HepG2 (cell line): ENCODE results near the gene OGFR. TPM values are rescaled to one million over a fixed set of nuclear protein-coding genes. Genes with fewer than 3 reads are reported as not detected.

Experiments
- ATAC-seq: fragments of 200-7000 bp; cut with Tn5 transposase; 3 replicates; pipeline ENCODE4 v1.9.1; 2020; ENCODE audit warnings: mild to moderate bottlenecking, moderate library complexity
- BruUV-seq: library from RNA; stranded (reverse); fragments of 400-500 nt; replicated peaks from 2 replicates; lab custom pipeline; 2021; lab: Mats Ljungman, UMichigan
- CTCF ChIA-PET: fragments of 300-600 bp; formaldehyde crosslinking; extraction: SDS; loops from one replicate; lab custom pipeline; 2021; ENCODE audit warnings: low total read pairs, inconsistent platforms, low intra/inter-chr PET ratio; lab: Yijun Ruan, JAX
- POLR2A ChIA-PET: fragments of 350-600 bp; sonication (Branson Sonifier 250); formaldehyde crosslinking; loops from one replicate; lab custom pipeline; 2020; ENCODE audit warnings: antibody characterized with exemption, inconsistent platforms; lab: Yijun Ruan, JAX
- DNase-seq: peaks from one replicate; pipeline ENCODE4 v3.0.0-alpha.2; 2015; ENCODE audit warnings: low spot score
- FAIRE-seq: peaks from 3 replicates; lab custom pipeline; 2011; peaks lifted over from hg19 to GRCh38; lab: Jason Lieb, UNC
- H2AFZ ChIP-seq: one replicate; pipeline ENCODE4 v1.6.1; 2011; ENCODE audit warnings: low read length, inconsistent platforms
- H3K27ac ChIP-seq: fragments of 300-600 bp; 3 replicates; pipeline ENCODE4 v1.8.0; 2011; ENCODE audit warnings: mixed run types, mild to moderate bottlenecking, mixed read lengths, low read length, inconsistent platforms; ENCODE audit not compliant: insufficient read depth; ENCODE audit errors: extremely low read length
- H3K27me3 ChIP-seq, 2 experiments: fragments of 200-600 bp in 1 of 2; 2 replicates in 1 of 2; 3 replicates in 1 of 2; pipeline versions ENCODE4 v1.6.0 to v1.8.0; 2011; ENCODE audit warnings: low read length in 2 of 2, mild to moderate bottlenecking in 2 of 2, moderate library complexity in 2 of 2, inconsistent platforms in 1 of 2; ENCODE audit not compliant: insufficient read depth in 2 of 2, control insufficient read depth in 1 of 2
- H3K36me3 ChIP-seq, 2 experiments: fragments of 200-600 bp in 1 of 2; replicated peaks in 1 of 2; 2 replicates in 1 of 2; 3 replicates in 1 of 2; pipeline versions ENCODE4 v1.5.1 to v1.8.0; 2011; ENCODE audit warnings: low read length in 2 of 2, inconsistent platforms in 1 of 2; ENCODE audit not compliant: insufficient read depth in 2 of 2, control insufficient read depth in 1 of 2
- H3K4me1 ChIP-seq: 2 replicates; pipeline ENCODE4 v1.5.1; 2012; ENCODE audit warnings: low read length, inconsistent platforms; ENCODE audit not compliant: insufficient read depth
- H3K4me2 ChIP-seq: 2 replicates; pipeline ENCODE4 v1.6.0; 2011; ENCODE audit warnings: low read depth, low read length, inconsistent platforms
- H3K4me3 ChIP-seq, 3 experiments: fragments of 200-600 bp in 1 of 3; sonication (generic), shearing (Covaris generic) in 1 of 3; replicated peaks in 1 of 3; 2 replicates each; pipeline ENCODE4 v1.5.1; 2011 to 2016; ENCODE audit warnings: low read length in 3 of 3, inconsistent platforms in 2 of 3, low read depth in 2 of 3, mild to moderate bottlenecking in 2 of 3, control low read depth in 1 of 3, mixed read lengths in 1 of 3; ENCODE audit not compliant: insufficient read depth in 1 of 3
- H3K79me2 ChIP-seq: one replicate; pipeline ENCODE4 v1.6.1; 2011; ENCODE audit warnings: low read length, inconsistent platforms; ENCODE audit not compliant: insufficient read depth
- H3K9ac ChIP-seq: 2 replicates; pipeline ENCODE4 v1.6.0; 2011; ENCODE audit warnings: mild to moderate bottlenecking, low read depth, low read length, inconsistent platforms; ENCODE audit not compliant: insufficient read depth
- H3K9me3 ChIP-seq: 2 replicates; pipeline ENCODE4 v1.5.1; 2012; ENCODE audit warnings: mild to moderate bottlenecking, low read length
- H4K20me1 ChIP-seq: 2 replicates; pipeline ENCODE4 v1.6.0; 2011; ENCODE audit warnings: inconsistent platforms, mild to moderate bottlenecking, low read length, moderate library complexity; ENCODE audit not compliant: insufficient read depth
- WGBS: methylation state at CpG from one replicate; pipeline ENCODE4 v1.1.6; 2017; ENCODE audit warnings: low lambda C conversion rate; 5-methylcytosine and 5-hydroxymethylcytosine counted together
- in situ Hi-C: cut with HindIII; loops from 2 replicates; pipeline ENCODE4 v1.10.0; 2017; ENCODE audit warnings: low pct_unique_long_range_greater_than_20kb; ENCODE audit not compliant: extremely low pct_ligation_motif_present
- intact Hi-C: fragments of 100-400 bp; cut with micrococcal nuclease; formaldehyde crosslinking; loops from one replicate; pipeline ENCODE4 v1.10.0; 2022; ENCODE audit not compliant: unreplicated experiment
- polyA plus RNA-seq, 8 experiments: library from polyadenylated mRNA; depleted of rRNA in 3 of 8; stranded (reverse) in 7 of 8; unstranded in 1 of 8; fragments of >200 nt; fragmentation: Illumina TruSeq in 4 of 8; extraction: Trizol in 4 of 8; gene quantifications; 2 replicates each; pipeline versions ENCODE4 v1.2.1 to v1.2.3, GENCODE V29; 2011 to 2016; ENCODE audit warnings: low read depth in 4 of 8, missing spikeins in 1 of 8, mixed read lengths in 1 of 8; ENCODE audit not compliant: insufficient read depth in 1 of 8
- total RNA-seq, 5 experiments: library from RNA; depleted of rRNA; stranded (reverse); fragments of >200 nt; fragmentation: Illumina TruSeq; extraction: Trizol; gene quantifications; 2 replicates each; pipeline ENCODE4 v1.2.3, GENCODE V29; 2016; ENCODE audit warnings: low read depth in 1 of 5
- TF ChIP-seq, protein P1 (sequence below): sonication (generic); formaldehyde crosslinking; IDR thresholded peaks from 2 replicates; pipeline ENCODE4 v1.4.0; 2020; ENCODE audit warnings: mild to moderate bottlenecking, missing genetic modification reagents
- TF ChIP-seq, protein P2 (sequence below): sonication (generic); formaldehyde crosslinking; IDR thresholded peaks from 2 replicates; pipeline ENCODE4 v1.5.1; 2020; ENCODE audit warnings: mild to moderate bottlenecking, missing genetic modification reagents, borderline replicate concordance
- TF ChIP-seq, protein P3 (sequence below): sonication (generic); formaldehyde crosslinking; IDR thresholded peaks from 2 replicates; pipeline ENCODE4 v1.5.0; 2020; ENCODE audit warnings: missing genetic modification reagents
- TF ChIP-seq, protein P4 (sequence below): sonication (generic); formaldehyde crosslinking; IDR thresholded peaks from 2 replicates; pipeline ENCODE4 v1.5.1; 2020; ENCODE audit warnings: missing genetic modification reagents, mild to moderate bottlenecking, borderline replicate concordance
- TF ChIP-seq, protein P5 (sequence below): sonication (generic); formaldehyde crosslinking; IDR thresholded peaks from 2 replicates; pipeline ENCODE4 v1.5.0; 2020; ENCODE audit warnings: mild to moderate bottlenecking, missing genetic modification reagents
- TF ChIP-seq, protein P6 (sequence below): sonication (generic); formaldehyde crosslinking; IDR thresholded peaks from 2 replicates; pipeline ENCODE4 v1.4.0; 2020; ENCODE audit warnings: mild to moderate bottlenecking, missing genetic modification reagents, borderline replicate concordance

Gene OGFR
- total and polyA plus RNA-seq, 2 of the 13 experiments (the other 11 are each of a cell fraction or from before 2014, with no cell fraction given): 47.7 to 81.8 TPM

DNA sequence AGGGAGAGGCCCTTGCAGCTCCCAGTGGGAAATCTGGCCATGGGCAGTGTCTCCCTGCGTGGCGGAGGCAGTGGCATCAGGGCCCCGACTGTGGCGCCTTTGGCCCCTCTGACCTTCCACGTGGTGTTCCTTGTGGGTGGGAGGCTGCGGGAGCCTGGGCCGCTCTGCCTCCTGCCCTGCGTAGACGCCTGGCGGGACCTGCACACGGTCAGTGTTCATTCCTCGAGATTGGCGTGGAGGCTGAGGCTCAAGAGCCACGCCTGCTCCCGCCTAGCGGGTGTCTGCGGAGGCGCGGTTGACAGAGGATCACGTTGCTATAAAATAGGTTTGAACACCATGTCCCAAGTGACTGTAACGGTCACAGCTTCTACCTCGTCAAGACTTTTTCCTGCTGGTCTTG, 26.2 kb downstream of the OGFR start:
- H3K79me2 ChIP-seq: no peaks in the 10 kb centered on the region
- H2AFZ ChIP-seq: no peak overlapping the region
- no peaks in the 10 kb centered on the region for H3K27me3 ChIP-seq
- no peak for ATAC-seq
- H3K36me3 ChIP-seq: peaks cover 9 to 11% of the 10 kb centered on the region in 2 experiments; a peak in 3 of 5 replicates
- CTCF ChIA-PET: no interaction called here
- H3K9me3 ChIP-seq: no peaks in the 10 kb centered on the region
- DNase-seq: no peak
- BruUV-seq: no TSS peak
- no peak for FAIRE-seq
- H3K4me3 ChIP-seq: no peak overlapping the region
- H3K4me2 ChIP-seq: no peak overlapping the region
- peaks cover 23% of the 10 kb centered on the region for H3K4me1 ChIP-seq
- H4K20me1 ChIP-seq: no peaks in the 10 kb centered on the region
- 95% methylated on average over 22 of the region's 22 CpGs for WGBS
- no peak overlapping the region for H3K9ac ChIP-seq
- POLR2A ChIA-PET: interaction anchor here (1.3 to 3.2 kb wide), 3 partner anchors 8 to 123 kb away, joined by 3 to 22 read pairs (median 7); no protein-coding TSS in a partner anchor
- intact Hi-C loops (no loop called here), in situ Hi-C loops (no loop called here)
- H3K27ac ChIP-seq: no peak overlapping the region
- TF ChIP-seq, protein P1, sequence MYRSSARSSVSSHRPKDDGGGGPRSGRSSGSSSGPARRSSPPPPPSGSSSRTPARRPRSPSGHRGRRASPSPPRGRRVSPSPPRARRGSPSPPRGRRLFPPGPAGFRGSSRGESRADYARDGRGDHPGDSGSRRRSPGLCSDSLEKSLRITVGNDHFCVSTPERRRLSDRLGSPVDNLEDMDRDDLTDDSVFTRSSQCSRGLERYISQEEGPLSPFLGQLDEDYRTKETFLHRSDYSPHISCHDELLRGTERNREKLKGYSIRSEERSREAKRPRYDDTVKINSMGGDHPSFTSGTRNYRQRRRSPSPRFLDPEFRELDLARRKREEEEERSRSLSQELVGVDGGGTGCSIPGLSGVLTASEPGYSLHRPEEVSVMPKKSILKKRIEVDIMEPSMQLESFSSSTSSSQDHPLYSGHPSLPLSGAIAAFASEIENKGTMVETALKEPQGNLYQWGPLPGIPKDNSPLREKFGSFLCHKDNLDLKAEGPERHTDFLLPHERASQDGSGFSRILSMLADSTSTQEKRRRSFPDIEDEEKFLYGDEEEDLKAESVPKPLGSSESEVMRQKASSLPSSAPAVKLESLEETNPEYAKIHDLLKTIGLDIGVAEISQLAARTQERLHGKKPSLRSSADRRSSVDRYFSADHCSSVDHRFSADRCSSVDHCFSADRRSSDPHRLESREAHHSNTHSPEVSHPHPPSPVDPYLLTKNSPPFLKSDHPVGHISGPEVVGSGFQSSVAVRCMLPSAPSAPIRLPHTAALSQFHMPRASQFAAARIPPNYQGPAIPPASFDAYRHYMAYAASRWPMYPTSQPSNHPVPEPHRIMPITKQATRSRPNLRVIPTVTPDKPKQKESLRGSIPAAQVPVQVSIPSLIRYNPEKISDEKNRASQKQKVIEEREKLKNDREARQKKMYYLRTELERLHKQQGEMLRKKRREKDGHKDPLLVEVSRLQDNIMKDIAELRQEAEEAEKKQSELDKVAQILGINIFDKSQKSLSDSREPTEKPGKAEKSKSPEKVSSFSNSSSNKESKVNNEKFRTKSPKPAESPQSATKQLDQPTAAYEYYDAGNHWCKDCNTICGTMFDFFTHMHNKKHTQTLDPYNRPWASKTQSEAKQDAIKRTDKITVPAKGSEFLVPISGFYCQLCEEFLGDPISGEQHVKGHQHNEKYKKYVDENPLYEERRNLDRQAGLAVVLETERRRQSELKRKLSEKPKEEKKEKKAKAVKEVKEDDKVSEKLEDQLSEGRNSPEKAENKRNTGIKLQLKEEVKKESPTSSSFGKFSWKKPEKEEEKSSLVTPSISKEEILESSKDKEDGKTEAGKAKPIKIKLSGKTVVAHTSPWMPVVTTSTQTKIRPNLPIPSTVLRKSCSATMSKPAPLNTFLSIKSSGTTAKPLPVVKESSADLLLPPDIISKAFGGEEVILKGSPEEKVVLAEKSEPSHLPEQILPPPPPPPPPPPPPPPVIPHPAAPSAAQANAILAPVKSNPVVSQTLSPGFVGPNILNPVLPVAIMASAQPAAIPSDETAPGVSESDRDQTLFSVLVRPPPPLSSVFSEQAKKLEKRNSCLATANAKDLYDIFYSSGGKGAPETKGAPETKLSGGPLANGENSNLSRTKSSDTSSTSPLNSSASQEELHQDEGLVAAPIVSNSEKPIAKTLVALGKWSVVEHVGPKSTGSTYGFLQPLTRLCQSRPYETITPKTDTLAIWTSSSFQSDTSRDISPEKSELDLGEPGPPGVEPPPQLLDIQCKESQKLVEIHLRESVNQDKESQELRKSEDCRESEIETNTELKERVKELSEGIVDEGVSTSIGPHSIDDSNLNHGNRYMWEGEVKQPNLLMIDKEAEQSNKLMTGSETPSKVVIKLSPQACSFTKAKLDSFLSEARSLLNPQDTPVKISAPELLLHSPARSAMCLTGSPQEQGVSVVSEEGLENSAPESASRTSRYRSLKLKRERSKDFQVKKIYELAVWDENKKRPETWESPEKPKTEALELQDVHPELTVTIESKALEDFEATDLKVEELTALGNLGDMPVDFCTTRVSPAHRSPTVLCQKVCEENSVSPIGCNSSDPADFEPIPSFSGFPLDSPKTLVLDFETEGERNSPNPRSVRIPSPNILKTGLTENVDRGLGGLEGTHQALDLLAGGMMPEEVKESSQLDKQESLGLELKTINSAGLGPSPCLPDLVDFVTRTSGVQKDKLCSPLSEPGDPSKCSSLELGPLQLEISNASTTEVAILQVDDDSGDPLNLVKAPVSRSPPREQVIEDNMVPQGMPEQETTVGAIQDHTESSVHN (CRISPR knock-in tag): no peak
- TF ChIP-seq, protein P2, sequence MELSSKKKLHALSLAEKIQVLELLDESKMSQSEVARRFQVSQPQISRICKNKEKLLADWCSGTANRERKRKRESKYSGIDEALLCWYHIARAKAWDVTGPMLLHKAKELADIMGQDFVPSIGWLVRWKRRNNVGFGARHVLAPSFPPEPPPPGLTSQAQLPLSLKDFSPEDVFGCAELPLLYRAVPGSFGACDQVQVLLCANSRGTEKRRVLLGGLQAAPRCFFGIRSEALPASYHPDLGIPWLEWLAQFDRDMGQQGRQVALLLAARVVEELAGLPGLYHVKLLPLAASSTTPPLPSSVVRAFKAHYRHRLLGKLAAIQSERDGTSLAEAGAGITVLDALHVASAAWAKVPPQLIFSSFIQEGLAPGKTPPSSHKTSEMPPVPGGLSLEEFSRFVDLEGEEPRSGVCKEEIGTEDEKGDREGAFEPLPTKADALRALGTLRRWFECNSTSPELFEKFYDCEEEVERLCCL (CRISPR knock-in tag): no peak
- TF ChIP-seq, protein P3, sequence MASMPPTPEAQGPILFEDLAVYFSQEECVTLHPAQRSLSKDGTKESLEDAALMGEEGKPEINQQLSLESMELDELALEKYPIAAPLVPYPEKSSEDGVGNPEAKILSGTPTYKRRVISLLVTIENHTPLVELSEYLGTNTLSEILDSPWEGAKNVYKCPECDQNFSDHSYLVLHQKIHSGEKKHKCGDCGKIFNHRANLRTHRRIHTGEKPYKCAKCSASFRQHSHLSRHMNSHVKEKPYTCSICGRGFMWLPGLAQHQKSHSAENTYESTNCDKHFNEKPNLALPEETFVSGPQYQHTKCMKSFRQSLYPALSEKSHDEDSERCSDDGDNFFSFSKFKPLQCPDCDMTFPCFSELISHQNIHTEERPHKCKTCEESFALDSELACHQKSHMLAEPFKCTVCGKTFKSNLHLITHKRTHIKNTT (CRISPR knock-in tag): no peak
- TF ChIP-seq, protein P4, sequence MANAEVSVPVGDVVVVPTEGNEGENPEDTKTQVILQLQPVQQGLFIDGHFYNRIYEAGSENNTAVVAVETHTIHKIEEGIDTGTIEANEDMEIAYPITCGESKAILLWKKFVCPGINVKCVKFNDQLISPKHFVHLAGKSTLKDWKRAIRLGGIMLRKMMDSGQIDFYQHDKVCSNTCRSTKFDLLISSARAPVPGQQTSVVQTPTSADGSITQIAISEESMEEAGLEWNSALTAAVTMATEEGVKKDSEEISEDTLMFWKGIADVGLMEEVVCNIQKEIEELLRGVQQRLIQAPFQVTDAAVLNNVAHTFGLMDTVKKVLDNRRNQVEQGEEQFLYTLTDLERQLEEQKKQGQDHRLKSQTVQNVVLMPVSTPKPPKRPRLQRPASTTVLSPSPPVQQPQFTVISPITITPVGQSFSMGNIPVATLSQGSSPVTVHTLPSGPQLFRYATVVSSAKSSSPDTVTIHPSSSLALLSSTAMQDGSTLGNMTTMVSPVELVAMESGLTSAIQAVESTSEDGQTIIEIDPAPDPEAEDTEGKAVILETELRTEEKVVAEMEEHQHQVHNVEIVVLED: no peak
- TF ChIP-seq, protein P5, sequence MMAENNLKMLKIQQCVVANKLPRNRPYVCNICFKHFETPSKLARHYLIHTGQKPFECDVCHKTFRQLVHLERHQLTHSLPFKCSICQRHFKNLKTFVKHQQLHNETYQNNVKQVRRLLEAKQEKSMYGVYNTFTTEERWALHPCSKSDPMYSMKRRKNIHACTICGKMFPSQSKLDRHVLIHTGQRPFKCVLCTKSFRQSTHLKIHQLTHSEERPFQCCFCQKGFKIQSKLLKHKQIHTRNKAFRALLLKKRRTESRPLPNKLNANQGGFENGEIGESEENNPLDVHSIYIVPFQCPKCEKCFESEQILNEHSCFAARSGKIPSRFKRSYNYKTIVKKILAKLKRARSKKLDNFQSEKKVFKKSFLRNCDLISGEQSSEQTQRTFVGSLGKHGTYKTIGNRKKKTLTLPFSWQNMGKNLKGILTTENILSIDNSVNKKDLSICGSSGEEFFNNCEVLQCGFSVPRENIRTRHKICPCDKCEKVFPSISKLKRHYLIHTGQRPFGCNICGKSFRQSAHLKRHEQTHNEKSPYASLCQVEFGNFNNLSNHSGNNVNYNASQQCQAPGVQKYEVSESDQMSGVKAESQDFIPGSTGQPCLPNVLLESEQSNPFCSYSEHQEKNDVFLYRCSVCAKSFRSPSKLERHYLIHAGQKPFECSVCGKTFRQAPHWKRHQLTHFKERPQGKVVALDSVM (CRISPR knock-in tag): no peak
- TF ChIP-seq, protein P6, sequence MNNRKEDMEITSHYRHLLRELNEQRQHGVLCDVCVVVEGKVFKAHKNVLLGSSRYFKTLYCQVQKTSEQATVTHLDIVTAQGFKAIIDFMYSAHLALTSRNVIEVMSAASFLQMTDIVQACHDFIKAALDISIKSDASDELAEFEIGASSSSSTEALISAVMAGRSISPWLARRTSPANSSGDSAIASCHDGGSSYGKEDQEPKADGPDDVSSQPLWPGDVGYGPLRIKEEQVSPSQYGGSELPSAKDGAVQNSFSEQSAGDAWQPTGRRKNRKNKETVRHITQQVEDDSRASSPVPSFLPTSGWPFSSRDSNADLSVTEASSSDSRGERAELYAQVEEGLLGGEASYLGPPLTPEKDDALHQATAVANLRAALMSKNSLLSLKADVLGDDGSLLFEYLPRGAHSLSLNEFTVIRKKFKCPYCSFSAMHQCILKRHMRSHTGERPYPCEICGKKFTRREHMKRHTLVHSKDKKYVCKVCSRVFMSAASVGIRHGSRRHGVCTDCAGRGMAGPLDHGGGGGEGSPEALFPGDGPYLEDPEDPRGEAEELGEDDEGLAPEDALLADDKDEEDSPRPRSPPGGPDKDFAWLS: no peak
